NOMO-1 treated with DMSO at 0.1 percent for 48 hours (cell line): ENCODE data around the gene FAM78B.

Source experiments
- DNase-seq: peaks from one replicate; lab custom pipeline; 2025; ENCODE audit not compliant: unreplicated experiment; lab: John Stamatoyannopoulos, UW

Gene FAM78B

GRCh38 chr1:166164995-166165660, 1.7 kb downstream of the FAM78B start:
- no peak for DNase-seq

GRCh38 chr1:166164646-166164994, 2.2 kb downstream of the FAM78B start:
- DNase-seq, result no peak

GRCh38 chr1:166159656-166160055, 7.1 kb downstream of the FAM78B start:
- DNase-seq, result no peak

GRCh38 chr1:166156674-166157073, 10.1 kb downstream of the FAM78B start:
- DNase-seq, result no peak

GRCh38 chr1:166155108-166155507, 11.7 kb downstream of the FAM78B start:
- no peak for DNase-seq

- DNase-seq, result no peak
Measured at GRCh38 chr1:166153525-166154314, 13.1 kb downstream of the FAM78B start.

GRCh38 chr1:166152978-166153377, 13.8 kb downstream of the FAM78B start:
- DNase-seq, result no peak

- no peak for DNase-seq
Measured at GRCh38 chr1:166151804-166152203, 15.0 kb downstream of the FAM78B start.

- no peak for DNase-seq
Measured at GRCh38 chr1:166145499-166145898, 21.3 kb downstream of the FAM78B start.

- no peak for DNase-seq
Measured at GRCh38 chr1:166141969-166142368, 24.8 kb downstream of the FAM78B start.

GRCh38 chr1:166140251-166140650, 26.6 kb downstream of the FAM78B start:
- DNase-seq, result no peak

GRCh38 chr1:166139735-166140134, 27.1 kb downstream of the FAM78B start:
- DNase-seq, result no peak

GRCh38 chr1:166136699-166137401, 30.0 kb downstream of the FAM78B start:
- no peak for DNase-seq

- DNase-seq, result no peak
Measured at GRCh38 chr1:166136222-166136621, 30.6 kb downstream of the FAM78B start.

- DNase-seq, result no peak
Measured at GRCh38 chr1:166133857-166134256, 32.9 kb downstream of the FAM78B start.

GRCh38 chr1:166133276-166133841, 33.4 kb downstream of the FAM78B start:
- no peak for DNase-seq

GRCh38 chr1:166132496-166132895, 34.3 kb downstream of the FAM78B start:
- no peak for DNase-seq

- DNase-seq, result no peak
Measured at GRCh38 chr1:166129006-166129405, 37.8 kb downstream of the FAM78B start.

GRCh38 chr1:166128195-166128594, 38.6 kb downstream of the FAM78B start:
- no peak for DNase-seq

- peak; percentile 24 for DNase-seq
Measured at GRCh38 chr1:166127003-166127402, 39.8 kb downstream of the FAM78B start.

- no peak for DNase-seq
Measured at GRCh38 chr1:166122873-166123466, 43.8 kb downstream of the FAM78B start.
